Inflammatory macrophage treated with lipopolysaccharide for 1 hour (primary cell): ENCODE measurements around the gene FMO3.

Experiments
- DNase-seq, 2 donors: peaks; one replicate each; pipeline ENCODE4 v3.0.0-alpha.2; 2020 to 2022

The FMO3 gene

GRCh38 chr1:171117085-171117484, 26.4 kb downstream of the FMO3 start:
- DNase-seq = no peak

GRCh38 chr1:171119648-171120047, 28.9 kb downstream of the FMO3 start:
- no peak for DNase-seq

- no peak for DNase-seq
Measured at GRCh38 chr1:171122299-171122698, 31.6 kb downstream of the FMO3 start.

- DNase-seq = no peak
Measured at GRCh38 chr1:171122893-171123292, 32.2 kb downstream of the FMO3 start.

- no peak for DNase-seq
Measured at GRCh38 chr1:171126504-171126903, 35.8 kb downstream of the FMO3 start.

GRCh38 chr1:171127099-171127498, 36.4 kb downstream of the FMO3 start:
- DNase-seq = no peak

- no peak for DNase-seq
Measured at GRCh38 chr1:171127501-171127900, 36.8 kb downstream of the FMO3 start.

GRCh38 chr1:171128463-171128862, 37.8 kb downstream of the FMO3 start:
- DNase-seq = no peak

- no peak for DNase-seq
Measured at GRCh38 chr1:171134204-171134923, 43.7 kb downstream of the FMO3 start.

GRCh38 chr1:171137580-171137979, 46.9 kb downstream of the FMO3 start:
- DNase-seq = no peak

- DNase-seq = no peak
Measured at GRCh38 chr1:171138980-171139379, 48.3 kb downstream of the FMO3 start.

- DNase-seq = no peak
Measured at GRCh38 chr1:171139890-171140289, 49.2 kb downstream of the FMO3 start.

GRCh38 chr1:171140401-171140800, 49.7 kb downstream of the FMO3 start:
- no peak for DNase-seq

GRCh38 chr1:171140956-171141687, 50.4 kb downstream of the FMO3 start:
- no peak for DNase-seq

GRCh38 chr1:171141688-171142415, 51.1 kb downstream of the FMO3 start:
- no peak for DNase-seq

- no peak for DNase-seq
Measured at GRCh38 chr1:171142416-171143385, 52.0 kb downstream of the FMO3 start.

- DNase-seq = no peak
Measured at GRCh38 chr1:171150156-171150555, 59.5 kb downstream of the FMO3 start.

GRCh38 chr1:171152549-171152948, 61.8 kb downstream of the FMO3 start:
- DNase-seq = no peak

GRCh38 chr1:171155484-171155883, 64.8 kb downstream of the FMO3 start:
- DNase-seq = no peak

GRCh38 chr1:171158096-171158495, 67.4 kb downstream of the FMO3 start:
- DNase-seq = no peak

GRCh38 chr1:171158551-171158950, 67.8 kb downstream of the FMO3 start:
- DNase-seq = no peak

GRCh38 chr1:171159148-171159547, 68.4 kb downstream of the FMO3 start:
- no peak for DNase-seq

- DNase-seq = no peak
Measured at GRCh38 chr1:171160211-171160610, 69.5 kb downstream of the FMO3 start.
